Activated CD8-positive, alpha-beta T cell treated with anti-CD3 and anti-CD28 coated beads, Interleukin-2, amount 10 ng/mL, durations not matched to agents 7 days and 5 days (primary cell): ENCODE results near the gene PMF1. TPM values are rescaled to one million over a fixed set of nuclear protein-coding genes. Genes with fewer than 3 reads are reported as not detected.
A peak's percentile ranks its signal among the peaks of the same experiment; 100 is the strongest.

ENCODE experiments used
- ATAC-seq: fragments of 150-1000 bp; cut with Tn5 transposase; one replicate; pipeline ENCODE4 v1.10.0; 2021; ENCODE audit warnings: moderate library complexity
- CTCF ChIA-PET: fragments of 350-600 bp; sonication (Branson Sonifier 250); formaldehyde crosslinking; loops from one replicate; lab custom pipeline; 2021; ENCODE audit warnings: antibody characterized with exemption; lab: Charles Lee
- POLR2A ChIA-PET: fragments of 350-600 bp; sonication (Branson Sonifier 250); formaldehyde crosslinking; loops from one replicate; lab custom pipeline; 2021; ENCODE audit warnings: antibody characterized with exemption; lab: Charles Lee
- DNase-seq: peaks from one replicate; pipeline ENCODE4 v3.0.0-alpha.2; 2020
- H3K27ac Mint-ChIP-seq: one replicate; pipeline ENCODE4 v1.8.0; 2021; ENCODE audit warnings: mild to moderate bottlenecking, mixed read lengths
- H3K27me3 Mint-ChIP-seq: one replicate; pipeline ENCODE4 v1.8.0; 2021; ENCODE audit warnings: low read depth, mixed read lengths
- H3K36me3 Mint-ChIP-seq: one replicate; pipeline ENCODE4 v1.8.0; 2021; ENCODE audit warnings: low read depth, mixed read lengths
- H3K4me1 Mint-ChIP-seq: one replicate; pipeline ENCODE4 v1.8.0; 2021; ENCODE audit warnings: low read depth, mixed read lengths
- H3K4me3 Mint-ChIP-seq: one replicate; pipeline ENCODE4 v1.8.0; 2021; ENCODE audit warnings: mild to moderate bottlenecking, mixed read lengths
- H3K9me3 Mint-ChIP-seq: one replicate; pipeline ENCODE4 v1.8.0; 2022; ENCODE audit warnings: mixed read lengths; ENCODE audit not compliant: insufficient read depth
- total RNA-seq, 2 experiments: library from RNA; stranded (reverse); gene quantifications; one replicate each; pipeline ENCODE4 v1.2.3, GENCODE V29; 2021

PMF1 gene
- total RNA-seq, 2 experiments from 2014 or later = 72.3 to 77.3 TPM

GRCh38 chr1:156220226-156220625, 7.4 kb downstream of the PMF1 start:
- no peak overlapping the region for H3K4me3 Mint-ChIP-seq
- no peaks in the 10 kb centered on the region for H3K27me3 Mint-ChIP-seq
- POLR2A ChIA-PET = interaction anchor here (5.5 kb wide), 1 partner anchor 26 kb away, joined by 25 read pairs; the partner anchor contains the start of gene SLC25A44
- H3K27ac Mint-ChIP-seq = peak overlapping the region; percentile 39
- peaks cover 67% of the 10 kb centered on the region for H3K4me1 Mint-ChIP-seq
- no peak for DNase-seq
- ATAC-seq = no peak
- CTCF ChIA-PET = no interaction called here
- no peaks in the 10 kb centered on the region for H3K9me3 Mint-ChIP-seq
- H3K36me3 Mint-ChIP-seq = peaks cover 59% of the 10 kb centered on the region

- H3K4me3 Mint-ChIP-seq = no peak overlapping the region
- ChIA-PET CTCF (interaction anchor here (1.0 to 10.4 kb wide), 5 partner anchors 9 to 164 kb away, joined by 3 to 254 read pairs (median 3); partner anchors contain the start of genes PMF1 and SLC25A44), POLR2A (interaction anchor here (1.0 to 5.7 kb wide), 5 partner anchors 8 to 81 kb away, joined by 3 to 75 read pairs (median 8); partner anchors contain the start of genes PMF1, SLC25A44 and SMG5)
- ATAC-seq (no peak), DNase-seq (no peak)
- H3K4me1 Mint-ChIP-seq = peaks cover 72% of the 10 kb centered on the region
- H3K27ac Mint-ChIP-seq = peak overlapping the region; percentile 84
- no peaks in the 10 kb centered on the region for H3K9me3 Mint-ChIP-seq
- no peaks in the 10 kb centered on the region for H3K27me3 Mint-ChIP-seq
- H3K36me3 Mint-ChIP-seq = peaks cover 66% of the 10 kb centered on the region
Measured at GRCh38 chr1:156221986-156222692, 9.3 kb downstream of the PMF1 start.

- no peak for DNase-seq
- no peak for ATAC-seq
- ChIA-PET POLR2A (interaction anchor here (1.0 to 5.7 kb wide), 10 partner anchors 12 to 85 kb away, joined by 3 to 75 read pairs (median 6); partner anchors contain the start of genes PMF1, SEMA4A, SLC25A44 and SMG5), CTCF (interaction anchor here (0.6 to 10.4 kb wide), 38 partner anchors 8 to 160 kb away, joined by 3 to 254 read pairs (median 5); partner anchors contain the start of genes PMF1, SEMA4A, SLC25A44 and SMG5)
- H3K27me3 Mint-ChIP-seq = no peaks in the 10 kb centered on the region
- H3K36me3 Mint-ChIP-seq = peaks cover 59% of the 10 kb centered on the region
- peaks cover 54% of the 10 kb centered on the region for H3K4me1 Mint-ChIP-seq
- H3K4me3 Mint-ChIP-seq = peak overlapping the region; percentile 63
- no peaks in the 10 kb centered on the region for H3K9me3 Mint-ChIP-seq
- peak overlapping the region; percentile 92 for H3K27ac Mint-ChIP-seq
Measured at GRCh38 chr1:156225677-156226014, 12.8 kb downstream of the PMF1 start.

GRCh38 chr1:156226116-156226538, 13.3 kb downstream of the PMF1 start:
- H3K9me3 Mint-ChIP-seq = no peaks in the 10 kb centered on the region
- no peak overlapping the region for H3K4me3 Mint-ChIP-seq
- H3K4me1 Mint-ChIP-seq = peaks cover 51% of the 10 kb centered on the region
- peak overlapping the region; percentile 90 for H3K27ac Mint-ChIP-seq
- peaks cover 56% of the 10 kb centered on the region for H3K36me3 Mint-ChIP-seq
- DNase-seq (no peak), ATAC-seq (peak; percentile 5)
- ChIA-PET CTCF (interaction anchor here (1.1 to 10.4 kb wide), 25 partner anchors 8 to 143 kb away, joined by 3 to 254 read pairs (median 5); partner anchors contain the start of genes PMF1 and SLC25A44), POLR2A (interaction anchor here (1.2 to 5.7 kb wide), 9 partner anchors 12 to 85 kb away, joined by 3 to 75 read pairs (median 7); partner anchors contain the start of genes PMF1, SEMA4A, SLC25A44 and SMG5)
- no peaks in the 10 kb centered on the region for H3K27me3 Mint-ChIP-seq

GRCh38 chr1:156226782-156227181, 14.0 kb downstream of the PMF1 start:
- H3K4me3 Mint-ChIP-seq = no peak overlapping the region
- no peak for ATAC-seq
- no peaks in the 10 kb centered on the region for H3K27me3 Mint-ChIP-seq
- peak overlapping the region; percentile 90 for H3K27ac Mint-ChIP-seq
- H3K4me1 Mint-ChIP-seq = peaks cover 44% of the 10 kb centered on the region
- H3K9me3 Mint-ChIP-seq = no peaks in the 10 kb centered on the region
- DNase-seq = no peak
- peaks cover 50% of the 10 kb centered on the region for H3K36me3 Mint-ChIP-seq
- POLR2A ChIA-PET = interaction anchor here (1.2 to 5.7 kb wide), 4 partner anchors 13 to 86 kb away, joined by 3 to 75 read pairs (median 14); partner anchors contain the start of genes PMF1 and SMG5
- CTCF ChIA-PET = interaction anchor here (1.1 to 10.4 kb wide), 18 partner anchors 9 to 131 kb away, joined by 3 to 254 read pairs (median 5); partner anchors contain the start of genes PMF1 and SLC25A44

- ChIA-PET CTCF (interaction anchor here (0.6 to 10.4 kb wide), 4 partner anchors 10 to 91 kb away, joined by 3 to 254 read pairs (median 6); no protein-coding TSS in a partner anchor), POLR2A (interaction anchor here (0.6 to 1.7 kb wide), 2 partner anchors 16 to 68 kb away, joined by 4 read pairs; partner anchors contain the start of gene PMF1)
- Mint-ChIP-seq H3K36me3 (peaks cover 37% of the 10 kb centered on the region), H3K4me1 (peaks cover 27% of the 10 kb centered on the region), H3K9me3 (no peaks in the 10 kb centered on the region), H3K27ac (no peak overlapping the region), H3K27me3 (no peaks in the 10 kb centered on the region), H3K4me3 (no peak overlapping the region)
- ATAC-seq = no peak
- no peak for DNase-seq
Measured at GRCh38 chr1:156228501-156228900, 15.7 kb downstream of the PMF1 start.

GRCh38 chr1:156229809-156230472, 17.1 kb downstream of the PMF1 start:
- Mint-ChIP-seq H3K9me3 (no peaks in the 10 kb centered on the region), H3K27ac (no peak overlapping the region), H3K4me1 (peaks cover 24% of the 10 kb centered on the region), H3K36me3 (peaks cover 35% of the 10 kb centered on the region), H3K27me3 (no peaks in the 10 kb centered on the region), H3K4me3 (no peak overlapping the region)
- ChIA-PET POLR2A (interaction anchor here (0.7 to 1.7 kb wide), 4 partner anchors 16 to 36 kb away, joined by 3 to 6 read pairs (median 4); partner anchors contain the start of genes PMF1 and SLC25A44), CTCF (interaction anchor here (2.6 to 10.4 kb wide), 2 partner anchors 85 to 90 kb away, joined by 7 to 254 read pairs; no protein-coding TSS in a partner anchor)
- ATAC-seq (no peak), DNase-seq (no peak)

- ChIA-PET CTCF (interaction anchor here (1.0 to 10.4 kb wide), 3 partner anchors 86 to 140 kb away, joined by 3 to 254 read pairs (median 7); no protein-coding TSS in a partner anchor), POLR2A (interaction anchor here (0.7 to 1.4 kb wide), 4 partner anchors 15 to 21 kb away, joined by 3 to 6 read pairs (median 4); partner anchors contain the start of gene PAQR6)
- ATAC-seq (no peak), DNase-seq (no peak)
- H3K4me1 Mint-ChIP-seq = peaks cover 21% of the 10 kb centered on the region
- H3K9me3 Mint-ChIP-seq = no peaks in the 10 kb centered on the region
- peaks cover 32% of the 10 kb centered on the region for H3K36me3 Mint-ChIP-seq
- H3K4me3 Mint-ChIP-seq = no peak overlapping the region
- H3K27me3 Mint-ChIP-seq = no peaks in the 10 kb centered on the region
- no peak overlapping the region for H3K27ac Mint-ChIP-seq
Measured at GRCh38 chr1:156230473-156230837, 17.6 kb downstream of the PMF1 start.

GRCh38 chr1:156232201-156232894, 19.5 kb downstream of the PMF1 start:
- Mint-ChIP-seq H3K4me3 (no peak overlapping the region), H3K36me3 (peaks cover 33% of the 10 kb centered on the region), H3K9me3 (no peaks in the 10 kb centered on the region), H3K4me1 (peaks cover 9% of the 10 kb centered on the region), H3K27me3 (no peaks in the 10 kb centered on the region), H3K27ac (no peak overlapping the region)
- ChIA-PET POLR2A (no interaction called here), CTCF (interaction anchor here (0.7 to 1.0 kb wide), 2 partner anchors 87 kb away, joined by 3 read pairs; no protein-coding TSS in a partner anchor)
- ATAC-seq (no peak), DNase-seq (no peak)

GRCh38 chr1:156233426-156234127, 20.8 kb downstream of the PMF1 start:
- no peak for DNase-seq
- POLR2A ChIA-PET = no interaction called here
- CTCF ChIA-PET = interaction anchor here (1.0 kb wide), 2 partner anchors 8 to 143 kb away, joined by 3 to 7 read pairs; no protein-coding TSS in a partner anchor

More at GRCh38 chr1:156233426-156234127, 20.8 kb downstream of the PMF1 start:
- Mint-ChIP-seq H3K36me3 (peaks cover 35% of the 10 kb centered on the region), H3K4me3 (no peak overlapping the region), H3K4me1 (peaks cover 4% of the 10 kb centered on the region), H3K27me3 (no peaks in the 10 kb centered on the region), H3K27ac (no peak overlapping the region), H3K9me3 (no peaks in the 10 kb centered on the region)
- no peak for ATAC-seq
